ENCODE data around the gene SIM2. TPM values are rescaled to one million over a fixed set of nuclear protein-coding genes. Genes with fewer than 3 reads are reported as not detected.

The SIM2 gene
- total and polyA plus RNA-seq, 2 of the 13 experiments (the other 11 are each of a cell fraction or from before 2014, with no cell fraction given): 0.36 to 0.53 TPM

- TF ChIP-seq HIC2 (CRISPR knock-in tag; IDR thresholded peaks at IDR 0.05; ENCODE audit: low read depth): no peak
Measured at GRCh38 chr21:36786186-36786585, 87.3 kb downstream of the SIM2 start (continued).

GRCh38 chr21:36788120-36788638 is 89.3 kb downstream of the SIM2 start:
- ATAC-seq (no peak), DNase-seq (ENCODE audit: low spot score) (no peak), FAIRE-seq (no peak)
- H3K27me3 ChIP-seq (ENCODE audit: control insufficient read depth in 1 of 2, insufficient read depth in 2 of 2, low read length in 2 of 2): no peaks in the 10 kb centered on the region
- no peak overlapping the region for H2AFZ ChIP-seq (ENCODE audit: low read length)
- H3K4me1 ChIP-seq (ENCODE audit: insufficient read depth, low read length): no peaks in the 10 kb centered on the region
- H3K9ac ChIP-seq (ENCODE audit: insufficient read depth, low read depth, low read length): no peak overlapping the region
- 70% methylated on average over 9 of the region's 12 CpGs for WGBS (ENCODE audit: low lambda C conversion rate)
- no peak overlapping the region for H3K4me2 ChIP-seq (ENCODE audit: low read depth, low read length)
- no peaks in the 10 kb centered on the region for H3K36me3 ChIP-seq (replicated peaks in 1 of 2; ENCODE audit: control insufficient read depth in 1 of 2, insufficient read depth in 2 of 2, low read length in 2 of 2)
- no peak overlapping the region for H3K27ac ChIP-seq (ENCODE audit: extremely low read length, insufficient read depth, low read length)
- ChIA-PET CTCF (ENCODE audit: low intra/inter-chr PET ratio, low total read pairs) (no interaction called here), POLR2A (no interaction called here)
- H3K9me3 ChIP-seq (ENCODE audit: low read length): no peaks in the 10 kb centered on the region
- in situ Hi-C loops (cut with HindIII; ENCODE audit: extremely low pct_ligation_motif_present, low pct_unique_long_range_greater_than_20kb) (no loop called here), intact Hi-C loops (cut with micrococcal nuclease; ENCODE audit: unreplicated experiment) (no loop called here)
- H4K20me1 ChIP-seq (ENCODE audit: insufficient read depth, low read length): no peaks in the 10 kb centered on the region
- H3K79me2 ChIP-seq (ENCODE audit: insufficient read depth, low read length): no peaks in the 10 kb centered on the region
- no TSS peak for BruUV-seq (replicated peaks)
- H3K4me3 ChIP-seq (replicated peaks in 1 of 3; ENCODE audit: insufficient read depth in 1 of 3, low read depth in 2 of 3, low read length in 3 of 3): no peak overlapping the region
- TF ChIP-seq ZNF598 (CRISPR knock-in tag; IDR thresholded peaks at IDR 0.05; ENCODE audit: borderline replicate concordance) (no peak), GFI1 (CRISPR knock-in tag; IDR thresholded peaks at IDR 0.05; ENCODE audit: borderline replicate concordance) (no peak), KMT2B (CRISPR knock-in tag; IDR thresholded peaks at IDR 0.05) (no peak), ZNF281 (CRISPR knock-in tag; IDR thresholded peaks at IDR 0.05; ENCODE audit: borderline replicate concordance) (no peak), ZNF44 (CRISPR knock-in tag; IDR thresholded peaks at IDR 0.05) (no peak), STAT6 (CRISPR knock-in tag; IDR thresholded peaks at IDR 0.05; ENCODE audit: borderline replicate concordance) (no peak), CREBL2 (CRISPR knock-in tag; IDR thresholded peaks at IDR 0.05; ENCODE audit: borderline replicate concordance) (no peak), ZNF136 (CRISPR knock-in tag; IDR thresholded peaks at IDR 0.05; ENCODE audit: low read depth) (no peak), TAF1 (CRISPR knock-in tag; IDR thresholded peaks at IDR 0.05) (no peak)

Data from HepG2 (cell line).